Stomach (tissue), 4 donors: ENCODE data around the gene SMYD5.

ENCODE experiments used
- CTCF ChIP-seq, 7 experiments: fragments of 450-650 bp in 4 of 7; fragments of 200-600 bp in 3 of 7; sonication (generic) in 3 of 7; IDR thresholded peaks; one replicate each; pipeline ENCODE4 v1.5.1; 2016 to 2019; ENCODE audit warnings: antibody characterized with exemption in 7 of 7, control low read depth in 2 of 7, mild to moderate bottlenecking in 1 of 7
- EP300 ChIP-seq: sonication (generic); formaldehyde crosslinking; IDR thresholded peaks from one replicate; pipeline ENCODE4 v1.6.1; 2017; ENCODE audit warnings: antibody characterized with exemption
- POLR2A ChIP-seq, 4 donors: fragments of 450-650 bp; IDR thresholded peaks; one replicate each; pipeline ENCODE4 v1.6.1; 2016; ENCODE audit warnings: antibody characterized with exemption in 4 of 4, control low read depth in 2 of 4, mild to moderate bottlenecking in 1 of 4, moderate library complexity in 1 of 4
- POLR2AphosphoS5 ChIP-seq, 3 donors: sonication (generic); formaldehyde crosslinking; IDR thresholded peaks; one replicate each; pipeline ENCODE4 v1.6.1; 2016; ENCODE audit warnings: antibody characterized with exemption in 3 of 3

GRCh38 chr2:73272270-73272669, 58.2 kb downstream of the SMYD5 start:
- TF ChIP-seq POLR2A (IDR thresholded peaks at IDR 0.05) (no peak), CTCF (IDR thresholded peaks at IDR 0.05) (no peak), POLR2AphosphoS5 (IDR thresholded peaks at IDR 0.05) (no peak), EP300 (no peak)
